ENCODE data around the gene APOL3.
"Not testable (repeated sequence)": the region's sequence is repeated elsewhere in the genome, so short reads cannot be mapped to it uniquely, and the experiment has no call there.

The APOL3 gene

DNA sequence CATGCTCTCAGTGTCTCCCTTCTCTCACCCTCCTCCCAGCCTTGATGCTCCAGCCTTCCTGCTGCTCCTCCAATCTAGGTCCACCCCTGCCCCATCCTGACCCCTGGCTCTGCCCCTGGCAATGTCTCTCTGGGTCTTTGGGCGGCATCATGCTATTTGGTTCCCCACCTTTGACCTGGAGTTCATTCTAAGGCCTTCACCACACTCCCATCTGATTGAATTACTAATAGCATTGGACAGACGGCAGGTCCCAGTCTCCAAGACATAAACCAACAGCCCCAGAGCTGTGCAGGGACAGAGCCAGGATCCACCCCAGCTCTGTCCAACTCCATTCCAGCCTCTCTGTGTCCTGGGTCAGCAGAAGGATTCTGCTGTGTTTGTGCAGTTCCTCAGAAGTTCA is 33.8 kb upstream of the APOL3 start:
- Histone ChIP-seq H3K4me1 (peaks cover 0 to 12% (median 4%) of the 10 kb centered on the region in 4 donors), H3K27me3 (no peaks in the 10 kb centered on the region), H3K36me3 (no peaks in the 10 kb centered on the region), H3K4me3 (no peak overlapping the region), H3K27ac (no peak overlapping the region), H3K9me3 (no peaks in the 10 kb centered on the region)
- no peak for DNase-seq
- TF ChIP-seq CTCF (IDR thresholded peaks at IDR 0.05): no peak
- intact Hi-C loops (cut with DNase I; ENCODE audit: low total_unique reads): no loop called here

DNA sequence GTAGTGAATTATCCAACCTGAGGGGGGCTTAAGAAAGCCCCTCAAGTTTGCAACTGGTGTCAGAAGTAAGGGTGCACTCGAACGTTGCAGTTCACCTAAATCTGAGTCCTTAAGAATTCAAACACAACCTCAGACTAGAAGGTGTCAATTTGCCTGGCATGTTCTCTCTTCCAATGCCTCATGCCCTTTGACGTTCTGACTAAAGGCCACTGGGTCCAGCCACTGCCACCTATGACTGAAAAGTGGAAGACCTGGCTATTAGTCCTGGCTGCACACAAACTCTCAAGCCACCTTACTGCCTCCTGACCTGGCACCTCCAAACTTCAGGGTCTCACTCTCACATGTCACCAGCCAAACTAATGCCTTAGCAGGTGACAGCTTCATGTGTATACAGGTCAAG is 33.0 kb upstream of the APOL3 start:
- H3K9me3 ChIP-seq: no peaks in the 10 kb centered on the region
- no peak for DNase-seq
- peaks cover 0 to 12% (median 4%) of the 10 kb centered on the region in 4 donors for H3K4me1 ChIP-seq
- H3K27ac ChIP-seq: no peak overlapping the region
- no peak for TF ChIP-seq CTCF (IDR thresholded peaks at IDR 0.05)
- H3K4me3 ChIP-seq: no peak overlapping the region
- intact Hi-C loops (cut with DNase I; ENCODE audit: low total_unique reads): loop anchor here (2.0 kb wide), 1 partner anchor 297 kb away; no protein-coding TSS in a partner anchor
- H3K36me3 ChIP-seq: no peaks in the 10 kb centered on the region
- H3K27me3 ChIP-seq: no peaks in the 10 kb centered on the region

GRCh38 chr22:36193171-36193570 is 32.6 kb upstream of the APOL3 start:
- no peak overlapping the region for H3K4me3 ChIP-seq
- intact Hi-C loops (cut with DNase I; ENCODE audit: low total_unique reads): loop anchor here (2.0 kb wide), 1 partner anchor 298 kb away; no protein-coding TSS in a partner anchor
- TF ChIP-seq CTCF (IDR thresholded peaks at IDR 0.05): no peak
- H3K27me3 ChIP-seq: no peaks in the 10 kb centered on the region
- H3K36me3 ChIP-seq: no peaks in the 10 kb centered on the region
- no peaks in the 10 kb centered on the region for H3K9me3 ChIP-seq
- peaks cover 0 to 12% (median 4%) of the 10 kb centered on the region in 4 donors for H3K4me1 ChIP-seq
- H3K27ac ChIP-seq: no peak overlapping the region
- DNase-seq: no peak

DNA sequence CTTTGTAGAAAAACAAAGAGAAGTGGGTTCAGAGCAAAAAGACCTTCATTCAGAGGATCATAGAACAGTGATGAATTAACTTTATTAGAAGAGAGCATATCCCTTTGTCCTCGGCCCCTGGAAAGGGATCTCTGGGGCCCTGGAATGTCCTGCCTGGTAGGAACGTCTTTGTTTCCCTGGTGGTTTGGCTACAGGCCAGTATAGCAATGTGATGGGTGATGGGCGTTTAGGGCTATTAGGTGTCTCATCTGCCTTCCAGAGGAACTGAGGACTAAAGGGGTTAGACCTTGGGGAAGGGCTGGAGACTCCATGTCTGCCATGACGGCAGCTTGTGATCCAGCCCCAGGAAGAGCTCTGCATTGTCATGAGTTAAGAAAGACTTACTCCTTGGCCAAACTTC is 32.0 kb upstream of the APOL3 start:
- Histone ChIP-seq H3K27me3 (no peaks in the 10 kb centered on the region), H3K27ac (no peak overlapping the region), H3K9me3 (no peaks in the 10 kb centered on the region), H3K4me3 (no peak overlapping the region), H3K36me3 (no peaks in the 10 kb centered on the region), H3K4me1 (peaks cover 0 to 12% (median 4%) of the 10 kb centered on the region in 4 donors)
- TF ChIP-seq CTCF (IDR thresholded peaks at IDR 0.05): no peak
- intact Hi-C loops (cut with DNase I; ENCODE audit: low total_unique reads): loop anchor here (2.0 kb wide), 1 partner anchor 298 kb away; no protein-coding TSS in a partner anchor
- DNase-seq: no peak

DNA sequence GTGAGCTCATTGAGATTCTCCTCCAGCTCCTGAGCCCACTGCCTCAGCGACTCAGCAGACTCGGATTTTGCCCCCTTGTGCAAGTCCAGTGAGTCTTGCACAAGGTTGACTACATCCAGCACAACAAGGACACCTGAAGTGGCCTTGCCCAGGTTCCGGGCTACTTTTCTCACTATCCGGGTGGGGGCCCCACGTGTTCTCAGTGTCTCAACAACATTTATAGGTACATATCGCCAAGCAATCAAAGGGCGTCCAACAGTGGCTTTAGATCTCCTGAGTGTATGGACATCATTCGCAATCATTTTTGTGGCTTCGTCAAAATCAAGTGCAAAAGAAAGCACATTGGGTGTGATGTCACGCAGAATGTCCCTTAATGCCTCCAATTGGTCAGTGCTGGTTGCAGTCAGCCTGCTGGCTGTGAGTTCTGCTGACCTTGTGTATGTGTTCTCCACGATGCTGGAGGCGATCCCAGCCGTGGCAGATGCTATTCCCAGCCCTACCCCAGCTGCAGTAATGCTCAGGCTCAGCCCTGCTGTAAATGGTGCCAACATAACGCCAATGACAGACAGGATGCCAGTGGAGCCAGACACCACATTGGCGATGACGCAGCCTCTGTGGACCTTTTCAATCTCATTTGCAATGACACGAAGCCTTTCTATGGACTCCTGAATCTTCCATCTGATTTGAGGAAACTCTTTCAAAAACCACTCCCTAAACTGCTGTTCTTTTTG is 30.7 kb upstream of the APOL3 start:
- peak; percentile 47 to 77 for DNase-seq
- Histone ChIP-seq H3K27ac (peak overlapping the region in 1 of 2 donors; percentile 1), H3K4me1 (peaks cover 0 to 8% (median 3%) of the 10 kb centered on the region in 4 donors), H3K9me3 (no peaks in the 10 kb centered on the region), H3K27me3 (no peaks in the 10 kb centered on the region), H3K4me3 (no peak overlapping the region), H3K36me3 (no peaks in the 10 kb centered on the region)
- TF ChIP-seq CTCF (IDR thresholded peaks at IDR 0.05): no peak
- intact Hi-C loops (cut with DNase I; ENCODE audit: low total_unique reads): no loop called here

- intact Hi-C loops (cut with DNase I; ENCODE audit: low total_unique reads); H3K4me1 ChIP-seq; H3K9me3 ChIP-seq; H3K27me3 ChIP-seq; H3K36me3 ChIP-seq; H3K27ac ChIP-seq; H3K4me3 ChIP-seq; DNase-seq: not testable (repeated sequence)
Observed at GRCh38 chr22:36187862-36188261, 27.3 kb upstream of the APOL3 start.

Data from tibial artery (tissue), 4 donors.